Endodermal cell (in vitro differentiated cells): ENCODE data around the gene MAML2. TPM values are rescaled to one million over a fixed set of nuclear protein-coding genes. Genes with fewer than 3 reads are reported as not detected.

Experiments used
- DNase-seq: peaks from one replicate; pipeline ENCODE4 v3.0.0-alpha.2; 2017
- H3K27ac ChIP-seq: 2 replicates; pipeline ENCODE4 v1.5.1; 2013; ENCODE audit warnings: mild to moderate bottlenecking, low read depth, low read length, moderate library complexity
- H3K27me3 ChIP-seq: 2 replicates; pipeline ENCODE4 v1.6.1; 2013; ENCODE audit warnings: mild to moderate bottlenecking, low read length, moderate library complexity; ENCODE audit not compliant: insufficient read depth, control insufficient read depth, poor library complexity, severe bottlenecking
- H3K36me3 ChIP-seq: 2 replicates; pipeline ENCODE4 v1.7.0; 2013; ENCODE audit warnings: mild to moderate bottlenecking, low read length, moderate library complexity; ENCODE audit not compliant: control insufficient read depth, insufficient read depth
- H3K4me1 ChIP-seq: one replicate; pipeline ENCODE4 v1.7.0; 2013; ENCODE audit warnings: low read length; ENCODE audit not compliant: control insufficient read depth, insufficient read depth
- H3K4me3 ChIP-seq: 2 replicates; pipeline ENCODE4 v1.5.1; 2013; ENCODE audit warnings: mild to moderate bottlenecking, low read length, moderate library complexity
- H3K9ac ChIP-seq: 2 replicates; pipeline ENCODE4 v1.6.1; 2013; ENCODE audit warnings: mild to moderate bottlenecking, low read length, moderate library complexity; ENCODE audit not compliant: poor library complexity, severe bottlenecking; ENCODE audit errors: extremely low read depth
- H3K9me3 ChIP-seq: 2 replicates; pipeline ENCODE4 v1.6.1; 2013; ENCODE audit warnings: mild to moderate bottlenecking, low read length, moderate library complexity; ENCODE audit not compliant: control insufficient read depth
- H3K27ac Mint-ChIP-seq: 2 replicates; pipeline ENCODE4 v1.8.0; 2020; ENCODE audit warnings: mixed read lengths
- H3K27me3 Mint-ChIP-seq: 2 replicates; pipeline ENCODE4 v1.8.0; 2021; ENCODE audit warnings: mild to moderate bottlenecking, mixed read lengths; ENCODE audit not compliant: insufficient read depth
- H3K36me3 Mint-ChIP-seq: 2 replicates; pipeline ENCODE4 v1.8.0; 2020; ENCODE audit warnings: low read depth, mixed read lengths
- H3K4me1 Mint-ChIP-seq: 2 replicates; pipeline ENCODE4 v1.8.0; 2020; ENCODE audit warnings: mixed read lengths
- H3K4me3 Mint-ChIP-seq: 2 replicates; pipeline ENCODE4 v1.8.0; 2020; ENCODE audit warnings: mild to moderate bottlenecking, moderate library complexity, mixed read lengths
- H3K9me3 Mint-ChIP-seq: 2 replicates; pipeline ENCODE4 v1.8.0; 2020; ENCODE audit warnings: mild to moderate bottlenecking, mixed read lengths
- WGBS, 2 experiments: methylation state at CpG; one replicate each; pipeline versions ENCODE4 v1.1.5 to v1.1.7; 2013; ENCODE audit warnings: missing lambda C conversion rate in 2 of 2, mixed read lengths in 1 of 2; ENCODE audit not compliant: insufficient coverage in 1 of 2, insufficient read length in 1 of 2; 5-methylcytosine and 5-hydroxymethylcytosine counted together
- total RNA-seq, 2 donors: library from RNA; stranded (reverse); fragmentation: NEBNext Ultra II Directional in 1 of 2; extraction: Animal tissue kit (Norgen Biotek cat#: 25700) in 1 of 2; gene quantifications; 2 replicates in 1 of 2; 3 replicates in 1 of 2; pipeline ENCODE4 v1.2.1, GENCODE V29; 2021
- TF ChIP-seq, protein P1 (sequence below): fragments of 200-600 bp; sonication (generic); conservative IDR thresholded peaks from 2 replicates; pipeline ENCODE4 v1.5.0; 2021; ENCODE audit warnings: antibody characterized with exemption, mild to moderate bottlenecking

Gene MAML2
- total RNA-seq, 2 donors from 2014 or later, result 6.6 to 8.0 TPM

DNA sequence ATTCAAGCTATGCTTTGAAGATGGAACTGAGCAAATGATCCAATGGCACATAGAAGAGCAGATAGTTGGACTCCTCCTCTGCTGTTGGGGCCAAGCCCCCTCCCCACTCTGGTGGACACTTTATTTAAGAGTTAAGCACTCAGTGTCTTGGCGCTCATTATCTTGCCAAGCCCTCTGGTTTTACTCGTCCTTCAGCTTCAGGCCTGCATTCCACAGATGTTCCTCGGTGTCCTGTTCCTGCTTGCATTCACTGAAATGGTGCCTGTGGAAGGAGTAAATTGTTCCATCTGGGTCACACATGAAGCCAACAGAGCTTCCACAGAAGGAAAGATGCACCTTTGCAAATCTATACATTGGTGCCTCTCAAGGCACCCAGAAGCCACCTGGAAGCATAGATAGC lies 26.1 kb downstream of the MAML2 start:
- no peak for DNase-seq
- Mint-ChIP-seq H3K9me3 (no peaks in the 10 kb centered on the region), H3K27me3 (no peaks in the 10 kb centered on the region), H3K36me3 (no peaks in the 10 kb centered on the region), H3K4me1 (peaks cover 32% of the 10 kb centered on the region), H3K4me3 (no peak overlapping the region), H3K27ac (no peak overlapping the region)
- no peak overlapping the region for H3K27ac ChIP-seq
- no peaks in the 10 kb centered on the region for H3K27me3 ChIP-seq
- TF ChIP-seq, protein P1, sequence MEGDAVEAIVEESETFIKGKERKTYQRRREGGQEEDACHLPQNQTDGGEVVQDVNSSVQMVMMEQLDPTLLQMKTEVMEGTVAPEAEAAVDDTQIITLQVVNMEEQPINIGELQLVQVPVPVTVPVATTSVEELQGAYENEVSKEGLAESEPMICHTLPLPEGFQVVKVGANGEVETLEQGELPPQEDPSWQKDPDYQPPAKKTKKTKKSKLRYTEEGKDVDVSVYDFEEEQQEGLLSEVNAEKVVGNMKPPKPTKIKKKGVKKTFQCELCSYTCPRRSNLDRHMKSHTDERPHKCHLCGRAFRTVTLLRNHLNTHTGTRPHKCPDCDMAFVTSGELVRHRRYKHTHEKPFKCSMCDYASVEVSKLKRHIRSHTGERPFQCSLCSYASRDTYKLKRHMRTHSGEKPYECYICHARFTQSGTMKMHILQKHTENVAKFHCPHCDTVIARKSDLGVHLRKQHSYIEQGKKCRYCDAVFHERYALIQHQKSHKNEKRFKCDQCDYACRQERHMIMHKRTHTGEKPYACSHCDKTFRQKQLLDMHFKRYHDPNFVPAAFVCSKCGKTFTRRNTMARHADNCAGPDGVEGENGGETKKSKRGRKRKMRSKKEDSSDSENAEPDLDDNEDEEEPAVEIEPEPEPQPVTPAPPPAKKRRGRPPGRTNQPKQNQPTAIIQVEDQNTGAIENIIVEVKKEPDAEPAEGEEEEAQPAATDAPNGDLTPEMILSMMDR, result no peak
- no peak overlapping the region for H3K4me3 ChIP-seq
- H3K36me3 ChIP-seq, result no peaks in the 10 kb centered on the region
- 96% methylated on average over 3 of the region's 3 CpGs; no CpG with 5 or more reads in 1 of the 2 experiments for WGBS, 2 experiments
- H3K9ac ChIP-seq, result no peak overlapping the region
- H3K9me3 ChIP-seq, result no peaks in the 10 kb centered on the region
- H3K4me1 ChIP-seq, result peaks cover 5% of the 10 kb centered on the region

DNA sequence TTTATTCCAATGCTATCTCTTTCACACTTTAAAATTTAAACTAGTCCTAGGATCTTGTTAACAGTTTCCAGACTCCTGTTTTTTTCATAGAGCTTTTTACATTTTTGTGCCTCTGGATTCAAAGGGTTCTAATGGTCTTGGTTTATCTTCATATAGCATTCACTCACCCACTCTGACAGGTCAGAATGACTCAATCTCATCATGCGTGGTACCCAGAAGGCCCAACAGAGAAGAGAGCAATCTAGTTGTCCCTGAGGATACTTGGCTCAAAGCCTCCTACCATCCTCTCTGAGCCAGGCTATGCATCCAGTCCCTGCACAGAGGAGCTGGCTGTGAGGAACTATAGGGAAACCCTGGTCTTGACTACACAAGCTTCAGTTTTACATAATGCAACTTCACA lies 27.5 kb downstream of the MAML2 start:
- no peaks in the 10 kb centered on the region for H3K27me3 ChIP-seq
- H3K9me3 Mint-ChIP-seq, result no peaks in the 10 kb centered on the region
- no peaks in the 10 kb centered on the region for H3K36me3 ChIP-seq
- no peak overlapping the region for H3K9ac ChIP-seq
- peaks cover 5% of the 10 kb centered on the region for H3K4me1 ChIP-seq
- H3K9me3 ChIP-seq, result no peaks in the 10 kb centered on the region
- no peaks in the 10 kb centered on the region for H3K36me3 Mint-ChIP-seq
- no peak overlapping the region for H3K4me3 ChIP-seq
- 93 to 100% methylated on average over 1 of the region's 1 CpG for WGBS, 2 experiments
- H3K27me3 Mint-ChIP-seq, result no peaks in the 10 kb centered on the region
- no peak overlapping the region for H3K4me3 Mint-ChIP-seq
- H3K4me1 Mint-ChIP-seq, result peaks cover 32% of the 10 kb centered on the region
- DNase-seq, result no peak
- no peak overlapping the region for H3K27ac ChIP-seq
- H3K27ac Mint-ChIP-seq, result no peak overlapping the region
- TF ChIP-seq, protein P1, result no peak

DNA sequence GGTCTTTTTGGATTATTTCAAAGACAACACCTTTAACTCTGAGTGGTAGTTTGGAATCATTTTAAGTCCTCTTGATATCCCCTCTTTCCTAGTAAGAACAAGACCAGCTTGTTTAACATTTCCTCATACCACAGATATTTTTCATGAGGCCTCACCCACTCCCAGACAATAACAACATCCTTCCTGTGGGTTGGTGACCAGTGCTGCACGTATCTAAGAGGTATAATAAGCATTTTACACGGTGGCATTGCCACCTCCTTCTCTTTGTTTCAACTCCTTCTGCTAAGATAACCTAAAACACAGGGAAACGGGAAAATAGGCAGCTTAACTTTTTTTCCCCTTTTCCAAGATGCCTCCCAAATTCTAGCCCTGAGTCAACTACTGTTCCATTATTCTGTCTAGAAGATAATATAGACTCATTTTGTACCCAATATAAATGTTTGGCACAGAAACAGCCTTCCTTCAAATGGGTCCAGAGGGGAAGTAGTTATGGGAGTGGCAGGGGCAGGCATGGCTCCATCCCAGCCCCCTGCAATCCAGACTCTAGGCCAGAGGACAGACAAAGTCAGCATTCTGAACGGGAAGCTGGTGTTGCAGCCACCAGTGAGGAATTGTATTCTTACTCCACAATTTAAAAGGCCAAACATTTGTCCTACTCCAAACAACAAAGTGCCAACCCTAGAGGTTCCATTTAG lies 28.5 kb downstream of the MAML2 start:
- H3K9me3 Mint-ChIP-seq, result no peaks in the 10 kb centered on the region
- H3K4me3 ChIP-seq, result no peak overlapping the region
- H3K36me3 Mint-ChIP-seq, result no peaks in the 10 kb centered on the region
- H3K27me3 Mint-ChIP-seq, result no peaks in the 10 kb centered on the region
- H3K27me3 ChIP-seq, result no peaks in the 10 kb centered on the region
- no peak overlapping the region for H3K9ac ChIP-seq
- no peaks in the 10 kb centered on the region for H3K36me3 ChIP-seq
- no peak overlapping the region for H3K27ac Mint-ChIP-seq
- H3K4me1 Mint-ChIP-seq, result peaks cover 33% of the 10 kb centered on the region
- TF ChIP-seq, protein P1, result no peak
- no peak for DNase-seq
- H3K9me3 ChIP-seq, result no peaks in the 10 kb centered on the region
- no peak overlapping the region for H3K4me3 Mint-ChIP-seq
- WGBS, 2 experiments, result 88 to 89% methylated on average over 3 to 4 of the region's 4 CpGs
- no peak overlapping the region for H3K27ac ChIP-seq
- H3K4me1 ChIP-seq, result peaks cover 9% of the 10 kb centered on the region
